Keratinocyte (primary cell): ENCODE measurements around the gene POGLUT3. TPM values are rescaled to one million over a fixed set of nuclear protein-coding genes. Genes with fewer than 3 reads are reported as not detected.

Experiments used
- DNase-seq: peaks from one replicate; pipeline ENCODE4 v3.0.0-alpha.2; 2011; ENCODE audit warnings: low read depth, missing footprints, low spot score
- FAIRE-seq: peaks from 2 replicates; lab custom pipeline; 2011; peaks lifted over from hg19 to GRCh38; lab: Jason Lieb, UNC
- H2AFZ ChIP-seq: 2 replicates; pipeline ENCODE4 v1.6.0; 2012; ENCODE audit warnings: low read length, control low read depth, inconsistent platforms; ENCODE audit not compliant: control insufficient read depth
- H3K27ac ChIP-seq: 2 replicates; pipeline ENCODE4 v1.5.1; 2011; ENCODE audit warnings: low read length; ENCODE audit not compliant: control insufficient read depth, insufficient read depth
- H3K27me3 ChIP-seq: 3 replicates; pipeline ENCODE4 v1.6.0; 2011; ENCODE audit warnings: low read length; ENCODE audit not compliant: control insufficient read depth, insufficient read depth; ENCODE audit errors: extremely low read depth
- H3K36me3 ChIP-seq, 2 experiments: 2 replicates in 1 of 2; 3 replicates in 1 of 2; pipeline ENCODE4 v1.5.1; 2011; ENCODE audit warnings: low read length in 2 of 2, mild to moderate bottlenecking in 1 of 2; ENCODE audit not compliant: control insufficient read depth in 2 of 2, insufficient read depth in 2 of 2; ENCODE audit errors: extremely low read depth in 1 of 2
- H3K4me1 ChIP-seq: 3 replicates; pipeline ENCODE4 v1.5.1; 2011; ENCODE audit warnings: low read length; ENCODE audit not compliant: control insufficient read depth, insufficient read depth; ENCODE audit errors: extremely low read depth
- H3K4me2 ChIP-seq: 3 replicates; pipeline ENCODE4 v1.6.0; 2011; ENCODE audit warnings: low read depth, low read length; ENCODE audit not compliant: control insufficient read depth, insufficient read depth; ENCODE audit errors: extremely low read depth
- H3K4me3 ChIP-seq, 3 experiments: fragments of 200-600 bp in 1 of 3; sonication (generic) in 1 of 3; 2 replicates in 2 of 3; 3 replicates in 1 of 3; pipeline ENCODE4 v1.5.1; 2011 to 2016; ENCODE audit warnings: low read length in 3 of 3, mild to moderate bottlenecking in 3 of 3, control low read depth in 2 of 3, inconsistent platforms in 1 of 3, low read depth in 1 of 3, mixed read lengths in 1 of 3, mixed run types in 1 of 3, moderate library complexity in 1 of 3; ENCODE audit not compliant: control insufficient read depth in 2 of 3, insufficient read depth in 2 of 3; ENCODE audit errors: extremely low read depth in 1 of 3
- H3K79me2 ChIP-seq: 2 replicates; pipeline ENCODE4 v1.6.0; 2012; ENCODE audit warnings: low read length; ENCODE audit not compliant: control insufficient read depth, insufficient read depth
- H3K9ac ChIP-seq: 3 replicates; pipeline ENCODE4 v1.6.0; 2011; ENCODE audit warnings: low read length; ENCODE audit not compliant: control insufficient read depth, insufficient read depth; ENCODE audit errors: extremely low read depth
- H3K9me1 ChIP-seq: 3 replicates; pipeline ENCODE4 v1.6.0; 2011; ENCODE audit warnings: low read length; ENCODE audit not compliant: control insufficient read depth, insufficient read depth; ENCODE audit errors: extremely low read depth
- H3K9me3 ChIP-seq: 2 replicates; pipeline ENCODE4 v1.5.1; 2012; ENCODE audit warnings: low read depth, low read length; ENCODE audit not compliant: control insufficient read depth
- H4K20me1 ChIP-seq: 3 replicates; pipeline ENCODE4 v1.6.0; 2011; ENCODE audit warnings: low read length; ENCODE audit not compliant: control insufficient read depth, insufficient read depth; ENCODE audit errors: extremely low read depth
- CTCF ChIP-seq, 3 experiments: IDR thresholded peaks in 1 of 3; conservative IDR thresholded peaks in 1 of 3; optimal IDR thresholded peaks in 1 of 3; 2 replicates in 2 of 3; 3 replicates in 1 of 3; pipeline versions ENCODE3 to v1.5.1; 2011; ENCODE audit warnings: low read length in 3 of 3, mild to moderate bottlenecking in 3 of 3, moderate library complexity in 2 of 3, control low read depth in 1 of 3, inconsistent platforms in 1 of 3; ENCODE audit not compliant: insufficient read depth in 2 of 3; ENCODE audit errors: extremely low read depth in 1 of 3
- EZH2 ChIP-seq: IDR thresholded peaks from one replicate; pipeline ENCODE4 v1.6.1; 2012; ENCODE audit warnings: inconsistent platforms, mild to moderate bottlenecking, low read length, moderate library complexity
- dilution Hi-C: fragments of 300-500 bp; cut with MboI; formaldehyde crosslinking; loops from one replicate; pipeline ENCODE4 v1.7.0; 2020; ENCODE audit warnings: low sequenced_read_pairs; ENCODE audit not compliant: extremely low pct_ligation_motif_present
- polyA plus RNA-seq, 5 experiments: library from polyadenylated mRNA; depleted of rRNA in 3 of 5; stranded (reverse) in 3 of 5; stranded (forward) in 1 of 5; unstranded in 1 of 5; fragments of >200 nt; gene quantifications; 1 replicate in 1 of 5; 2 replicates in 3 of 5; 3 replicates in 1 of 5; pipeline versions ENCODE4 v1.2.1 to v1.2.3, GENCODE V29; 2011 to 2012; ENCODE audit warnings: missing spikeins in 2 of 5, low read depth in 1 of 5, low replicate concordance in 1 of 5

Gene POGLUT3
- polyA plus RNA-seq, 1 donor (not counting 4 experiments of a cell fraction or from before 2014, with no cell fraction given) = 2.5 TPM

GRCh38 chr11:108516125-108516524 lies 17.9 kb upstream of the POGLUT3 start:
- dilution Hi-C loops = no loop called here
- no peak for DNase-seq
- Histone ChIP-seq H2AFZ (no peak overlapping the region), H3K36me3 (peaks cover 20 to 21% of the 10 kb centered on the region in 2 experiments), H3K27me3 (no peaks in the 10 kb centered on the region), H3K4me3 (no peak overlapping the region), H3K79me2 (no peaks in the 10 kb centered on the region), H3K9ac (no peak overlapping the region), H3K9me1 (no peaks in the 10 kb centered on the region), H3K27ac (no peak overlapping the region), H3K4me1 (peaks cover 21% of the 10 kb centered on the region), H4K20me1 (no peaks in the 10 kb centered on the region), H3K4me2 (no peak overlapping the region), H3K9me3 (no peaks in the 10 kb centered on the region)
- TF ChIP-seq CTCF (optimal IDR thresholded peaks at IDR 0.05 in 1 of 3, IDR thresholded peaks at IDR 0.05 in 1 of 3, conservative IDR thresholded peaks at IDR 0.05 in 1 of 3; ENCODE audit: extremely low read depth in 1 of 3, insufficient read depth in 2 of 3, low read length in 3 of 3) (no peak), EZH2 (no peak)
- FAIRE-seq = no peak

- peaks cover 31% of the 10 kb centered on the region for H3K4me1 ChIP-seq
- peak overlapping the region; percentile 24 for H3K4me2 ChIP-seq
- no peak for DNase-seq
- no peaks in the 10 kb centered on the region for H3K27me3 ChIP-seq
- H2AFZ ChIP-seq = no peak overlapping the region
- no peak overlapping the region for H3K9ac ChIP-seq
- no peaks in the 10 kb centered on the region for H3K79me2 ChIP-seq
- TF ChIP-seq CTCF (optimal IDR thresholded peaks at IDR 0.05 in 1 of 3, IDR thresholded peaks at IDR 0.05 in 1 of 3, conservative IDR thresholded peaks at IDR 0.05 in 1 of 3; ENCODE audit: extremely low read depth in 1 of 3, insufficient read depth in 2 of 3, low read length in 3 of 3) (no peak), EZH2 (no peak)
- no peaks in the 10 kb centered on the region for H3K9me1 ChIP-seq
- no peaks in the 10 kb centered on the region for H4K20me1 ChIP-seq
- FAIRE-seq = peak; percentile 36
- no peak overlapping the region for H3K4me3 ChIP-seq
- peaks cover 14 to 17% of the 10 kb centered on the region in 2 experiments for H3K36me3 ChIP-seq
- no peaks in the 10 kb centered on the region for H3K9me3 ChIP-seq
- dilution Hi-C loops = no loop called here
- H3K27ac ChIP-seq = no peak overlapping the region
Measured at GRCh38 chr11:108512708-108513107, 14.5 kb upstream of the POGLUT3 start.
